ENCODE data around the gene ELK3. TPM values are rescaled to one million over a fixed set of nuclear protein-coding genes. Genes with fewer than 3 reads are reported as not detected.

ELK3 gene
- total RNA-seq, 1 donor from 2014 or later = 4.8 TPM

- no peak for DNase-seq (ENCODE audit: low spot score)
- Mint-ChIP-seq H3K4me1 (peaks cover 36% of the 10 kb centered on the region), H3K36me3 (peaks cover 9% of the 10 kb centered on the region), H3K27me3 (ENCODE audit: insufficient read depth, low read depth) (peaks cover 7% of the 10 kb centered on the region), H3K27ac (no peak overlapping the region), H3K4me3 (no peak overlapping the region), H3K9me3 (peaks cover 2% of the 10 kb centered on the region)
- Histone ChIP-seq H4K20me1 (ENCODE audit: low read depth) (no peaks in the 10 kb centered on the region), H3F3A (ENCODE audit: low read depth) (no peaks in the 10 kb centered on the region), H3K36me3 (no peaks in the 10 kb centered on the region), H3K27ac (no peak overlapping the region), H3K4me3 (no peak overlapping the region), H3K4me2 (no peak overlapping the region), H2AFZ (replicated peaks) (no peak overlapping the region), H3K79me2 (ENCODE audit: low read depth) (no peaks in the 10 kb centered on the region), H3K9me3 (ENCODE audit: low read depth) (no peaks in the 10 kb centered on the region), H3K27me3 (no peaks in the 10 kb centered on the region), H3K4me1 (no peaks in the 10 kb centered on the region), H3K9ac (no peak overlapping the region)
- TF ChIP-seq EZH2phosphoT487 (IDR thresholded peaks at IDR 0.05) (no peak), CTCF (IDR thresholded peaks at IDR 0.05) (peak; percentile 9)
These were observed 14.8 kb downstream of the ELK3 start for GRCh38 chr12:96208801-96209549.

GRCh38 chr12:96210376-96211055 is 16.3 kb downstream of the ELK3 start:
- TF ChIP-seq EZH2phosphoT487 (IDR thresholded peaks at IDR 0.05) (no peak), CTCF (IDR thresholded peaks at IDR 0.05) (no peak), EZH2 (IDR thresholded peaks at IDR 0.05) (no peak)
- H3K9me3 Mint-ChIP-seq = no peaks in the 10 kb centered on the region
- Histone ChIP-seq H3K27me3 (no peaks in the 10 kb centered on the region), H3K4me2 (no peak overlapping the region), H3K4me1 (no peaks in the 10 kb centered on the region), H3K79me2 (ENCODE audit: low read depth) (no peaks in the 10 kb centered on the region), H3K36me3 (no peaks in the 10 kb centered on the region), H3K9me3 (ENCODE audit: low read depth) (no peaks in the 10 kb centered on the region), H3F3A (ENCODE audit: low read depth) (no peaks in the 10 kb centered on the region), H3K27ac (no peak overlapping the region), H2AFZ (replicated peaks) (no peak overlapping the region), H4K20me1 (ENCODE audit: low read depth) (no peaks in the 10 kb centered on the region), H3K9ac (no peak overlapping the region), H3K4me3 (no peak overlapping the region)
- peaks cover 42% of the 10 kb centered on the region for H3K4me1 Mint-ChIP-seq
- no peak for DNase-seq (ENCODE audit: low spot score)
- H3K4me3 Mint-ChIP-seq = no peak overlapping the region
- peaks cover 2% of the 10 kb centered on the region for H3K36me3 Mint-ChIP-seq
- H3K27ac Mint-ChIP-seq = peak overlapping the region; percentile 91
- H3K27me3 Mint-ChIP-seq (ENCODE audit: insufficient read depth, low read depth) = peaks cover 5% of the 10 kb centered on the region

GRCh38 chr12:96211988-96212387 is 17.8 kb downstream of the ELK3 start:
- H3K4me3 Mint-ChIP-seq = no peak overlapping the region
- no peak for TF ChIP-seq CTCF (IDR thresholded peaks at IDR 0.05)
- TF ChIP-seq EZH2phosphoT487 (IDR thresholded peaks at IDR 0.05) = no peak
- no peak for TF ChIP-seq EZH2 (IDR thresholded peaks at IDR 0.05)
- H3K9me3 Mint-ChIP-seq = no peaks in the 10 kb centered on the region
- H3K27me3 ChIP-seq = no peaks in the 10 kb centered on the region
- peaks cover 9% of the 10 kb centered on the region for H3K4me1 ChIP-seq
- peaks cover 2% of the 10 kb centered on the region for H3K27me3 Mint-ChIP-seq (ENCODE audit: insufficient read depth, low read depth)
- H3K36me3 ChIP-seq = no peaks in the 10 kb centered on the region
- H3K4me3 ChIP-seq = no peak overlapping the region
- no peak for DNase-seq (ENCODE audit: low spot score)
- peaks cover 46% of the 10 kb centered on the region for H3K4me1 Mint-ChIP-seq
- H2AFZ ChIP-seq (replicated peaks) = no peak overlapping the region
- no peak overlapping the region for H3K9ac ChIP-seq
- H3K9me3 ChIP-seq (ENCODE audit: low read depth) = no peaks in the 10 kb centered on the region
- H3K36me3 Mint-ChIP-seq = no peaks in the 10 kb centered on the region
- H3K79me2 ChIP-seq (ENCODE audit: low read depth) = no peaks in the 10 kb centered on the region
- H3K27ac Mint-ChIP-seq = no peak overlapping the region
- no peaks in the 10 kb centered on the region for H3F3A ChIP-seq (ENCODE audit: low read depth)
- no peak overlapping the region for H3K27ac ChIP-seq
- no peak overlapping the region for H3K4me2 ChIP-seq
- H4K20me1 ChIP-seq (ENCODE audit: low read depth) = no peaks in the 10 kb centered on the region
